Astrocyte (in vitro differentiated cells and primary cell): ENCODE results near the gene TMBIM4.
"Not testable (repeated sequence)": the region's sequence is repeated elsewhere in the genome, so short reads cannot be mapped to it uniquely, and the experiment has no call there.

ENCODE experiments used
- CTCF ChIP-seq: IDR thresholded peaks from 2 replicates; pipeline ENCODE4 v1.5.1; 2011; ENCODE audit warnings: low read depth, mild to moderate bottlenecking, inconsistent platforms, low read length, moderate library complexity; ENCODE audit not compliant: insufficient read depth
- EZH2 ChIP-seq: IDR thresholded peaks from 2 replicates; pipeline ENCODE4 v1.6.1; 2012; ENCODE audit warnings: mild to moderate bottlenecking, low read length, inconsistent platforms; ENCODE audit not compliant: insufficient read depth

- not testable (repeated sequence) for TF ChIP-seq EZH2, CTCF
These were observed 43.2 kb upstream of the TMBIM4 start for GRCh38 chr12:66213011-66213410.
